Measurements from ENCODE around the gene FOXC1.

The FOXC1 gene

DNA sequence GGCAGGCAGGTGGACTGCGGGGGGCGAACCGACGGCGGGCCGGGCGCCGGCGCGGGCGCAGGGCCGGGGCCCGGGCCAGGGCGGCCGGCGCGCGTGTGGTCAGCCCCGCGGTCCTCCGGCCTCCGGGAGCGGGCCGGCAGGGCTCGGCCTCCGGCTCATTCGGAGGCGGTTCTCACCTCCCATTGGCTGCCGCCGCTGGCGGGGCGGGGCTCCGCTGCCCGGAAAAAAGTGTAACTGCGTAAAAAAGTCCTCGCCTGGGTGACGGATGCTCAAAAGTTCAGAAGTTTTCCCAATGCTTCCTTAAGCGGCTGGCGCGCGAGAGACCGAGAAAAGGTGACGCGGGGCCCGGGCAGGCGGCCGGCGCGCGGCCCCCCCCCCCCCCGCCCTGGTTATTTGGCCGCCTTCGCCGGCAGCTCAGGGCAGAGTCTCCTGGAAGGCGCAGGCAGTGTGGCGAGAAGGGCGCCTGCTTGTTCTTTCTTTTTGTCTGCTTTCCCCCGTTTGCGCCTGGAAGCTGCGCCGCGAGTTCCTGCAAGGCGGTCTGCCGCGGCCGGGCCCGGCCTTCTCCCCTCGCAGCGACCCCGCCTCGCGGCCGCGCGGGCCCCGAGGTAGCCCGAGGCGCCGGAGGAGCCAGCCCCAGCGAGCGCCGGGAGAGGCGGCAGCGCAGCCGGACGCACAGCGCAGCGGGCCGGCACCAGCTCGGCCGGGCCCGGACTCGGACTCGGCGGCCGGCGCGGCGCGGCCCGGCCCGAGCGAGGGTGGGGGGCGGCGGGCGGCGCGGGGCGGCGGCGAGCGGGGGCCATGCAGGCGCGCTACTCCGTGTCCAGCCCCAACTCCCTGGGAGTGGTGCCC lies at the start of gene FOXC1:
FOXC1 (plus strand) TSS at position 268 of the 849 bp plus-strand sequence; CDS start at position 799, 531 bp downstream.
- peak; percentile 82 for DNase-seq

DNA sequence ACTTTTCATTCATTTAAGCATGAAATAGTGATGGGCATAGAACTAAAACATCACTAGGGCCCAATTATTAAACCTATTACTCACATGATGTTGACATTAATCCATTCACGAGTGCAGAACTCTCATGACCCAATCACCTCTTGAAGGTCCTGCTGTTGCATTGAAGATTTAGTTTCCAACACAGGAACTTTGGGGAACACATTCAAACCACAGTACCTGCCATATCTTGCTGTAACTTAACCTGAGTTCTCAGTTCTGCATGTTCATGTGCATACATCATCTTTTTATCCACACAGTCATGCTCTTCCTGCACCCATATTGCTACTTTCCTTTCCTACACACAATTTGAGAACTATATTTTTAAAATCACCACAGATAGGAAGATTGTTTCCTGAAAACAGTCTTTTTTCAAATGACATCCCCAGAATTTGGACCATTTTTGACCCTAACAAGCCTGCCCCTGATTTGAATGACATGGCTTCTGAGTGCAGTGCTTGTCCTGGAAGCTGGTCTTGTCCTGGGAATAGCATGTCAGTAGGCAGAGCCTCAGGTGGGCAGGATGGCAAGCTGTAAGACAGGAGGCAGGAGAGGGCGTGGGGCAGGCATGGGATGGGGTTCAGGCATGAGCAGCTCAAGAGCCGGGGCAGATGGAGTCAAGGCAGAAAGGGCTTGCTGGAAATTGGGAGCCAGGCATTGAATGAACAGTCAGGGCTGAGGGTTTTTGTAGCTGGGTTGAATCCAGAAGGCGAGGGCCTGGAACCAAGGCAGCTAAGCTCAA lies 49.2 kb upstream of the FOXC1 start:
- DNase-seq = no peak

DNA sequence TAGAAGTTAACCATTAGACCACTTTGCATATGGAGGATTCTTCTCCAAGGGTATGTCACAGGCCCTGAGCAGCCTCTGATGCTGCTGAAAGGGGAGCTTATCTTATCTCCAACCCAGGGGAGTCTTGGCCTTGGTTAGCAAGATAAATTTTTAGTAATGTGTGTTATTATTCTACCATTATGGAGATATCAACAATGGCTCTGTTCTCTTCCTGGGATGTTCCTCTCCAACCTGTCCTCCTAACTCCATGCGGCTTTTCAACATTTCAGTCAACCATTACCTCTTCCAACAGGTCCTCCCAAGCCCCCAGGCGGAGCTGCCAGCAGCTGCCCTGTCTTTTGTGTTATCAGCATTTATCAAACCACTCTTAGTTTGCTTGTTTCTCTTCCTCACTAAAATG lies 48.4 kb upstream of the FOXC1 start:
- no peak for DNase-seq

DNA sequence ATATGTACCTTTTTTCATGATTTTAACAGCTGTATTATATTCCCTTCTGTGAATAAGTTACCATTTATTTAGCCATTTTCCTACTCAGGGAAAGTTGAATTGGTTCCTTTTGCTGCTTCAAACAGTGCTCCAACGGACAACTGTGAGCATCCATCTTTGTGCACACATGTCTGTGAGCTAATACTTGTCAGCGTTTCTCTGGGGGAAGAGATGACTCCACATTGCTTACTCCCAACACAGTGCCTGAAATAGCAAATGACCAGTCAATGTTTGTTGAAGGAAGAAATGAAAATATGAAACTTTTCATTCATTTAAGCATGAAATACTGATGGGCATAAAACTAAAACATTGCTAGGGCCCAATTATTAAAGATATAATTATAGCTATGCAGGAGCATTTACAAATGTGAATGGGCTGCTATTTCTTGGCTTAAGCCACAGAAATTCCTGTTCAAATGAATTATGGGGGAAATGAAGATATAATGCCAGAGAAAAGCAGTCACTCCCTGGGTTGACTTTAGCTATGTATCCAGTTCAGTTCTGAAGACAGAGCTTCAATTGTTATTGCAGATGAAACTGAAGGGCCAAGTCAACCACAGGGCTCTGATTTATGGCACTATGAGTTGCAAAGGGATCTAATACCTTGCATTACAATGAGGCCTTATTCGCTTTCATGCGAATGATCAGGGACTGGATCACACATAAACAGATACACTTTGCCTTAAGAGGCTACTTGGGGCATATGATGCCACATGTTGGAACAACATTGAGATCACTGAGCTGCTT lies 47.4 kb upstream of the FOXC1 start:
- no peak for DNase-seq

DNA sequence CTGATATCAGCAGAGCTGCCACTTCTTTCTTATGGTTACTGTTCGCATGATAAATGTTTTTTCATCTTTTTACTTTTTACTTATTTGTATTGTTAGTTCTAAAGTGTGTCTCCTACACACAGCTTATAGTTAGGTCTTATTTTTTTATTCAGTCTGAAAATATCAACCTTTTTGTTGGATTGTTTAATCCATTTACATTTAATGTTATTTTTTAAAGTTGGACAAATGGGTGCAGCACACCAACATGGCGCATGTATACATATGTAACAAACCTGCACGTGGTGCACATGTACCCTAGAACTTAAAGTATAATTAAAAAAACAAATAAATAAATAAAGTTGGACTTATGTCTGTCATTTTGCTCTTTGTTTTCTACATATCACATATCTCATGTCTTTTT lies 40.3 kb upstream of the FOXC1 start:
- no peak for DNase-seq

- DNase-seq = no peak
These were observed 38.9 kb upstream of the FOXC1 start for GRCh38 chr6:1570848-1571247.

DNA sequence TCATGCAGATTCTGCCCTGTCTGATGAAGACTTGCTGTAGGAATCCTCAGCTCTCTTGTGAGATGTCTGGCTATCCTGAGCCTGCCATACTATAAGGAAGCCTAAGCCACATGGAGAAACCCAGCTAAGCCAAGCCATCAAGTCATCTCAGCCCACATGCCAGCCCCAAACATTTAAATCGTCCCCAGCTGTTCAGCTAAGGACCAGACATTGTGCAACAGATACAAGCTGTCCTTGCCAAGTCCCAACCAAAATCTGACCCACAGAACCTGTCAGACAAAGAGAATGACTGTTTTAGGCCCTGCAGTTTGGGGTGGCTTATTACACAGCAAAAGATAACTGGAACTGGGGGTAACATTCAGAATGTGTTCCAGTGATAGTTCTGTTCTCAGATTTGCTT lies 36.8 kb upstream of the FOXC1 start:
- no peak for DNase-seq

DNA sequence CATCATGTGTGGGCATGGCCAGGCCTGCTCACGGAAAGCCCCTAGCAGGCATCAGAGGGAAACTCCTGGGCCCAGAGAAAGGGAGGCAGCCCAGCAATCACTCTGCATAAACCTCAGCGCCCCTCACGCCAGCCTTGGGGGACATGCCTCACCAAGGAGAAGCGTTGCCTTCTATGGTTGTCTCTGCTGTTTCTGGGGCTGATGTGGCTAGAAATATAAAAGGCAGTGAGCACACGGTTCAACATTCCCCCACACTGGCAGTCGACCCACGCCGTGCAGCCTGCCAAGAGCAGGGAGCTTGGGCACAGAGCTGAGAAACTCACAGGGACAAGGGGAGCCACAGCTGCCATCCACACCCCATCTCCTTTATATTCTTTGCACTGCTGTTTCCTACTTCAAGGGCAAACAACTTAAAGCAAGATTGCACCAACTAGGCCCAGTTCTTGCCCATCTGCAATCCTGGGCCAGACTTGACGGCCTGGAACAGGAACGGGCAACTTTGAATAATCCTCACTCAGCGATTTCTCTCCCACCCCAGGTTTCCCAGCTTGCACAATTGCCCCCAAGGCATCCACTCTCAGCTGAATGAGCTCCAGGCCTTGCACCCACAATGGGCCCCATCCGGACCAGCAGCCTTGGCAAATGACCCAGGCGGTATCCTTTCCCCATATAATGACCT lies 35.5 kb upstream of the FOXC1 start:
- no peak for DNase-seq

DNA sequence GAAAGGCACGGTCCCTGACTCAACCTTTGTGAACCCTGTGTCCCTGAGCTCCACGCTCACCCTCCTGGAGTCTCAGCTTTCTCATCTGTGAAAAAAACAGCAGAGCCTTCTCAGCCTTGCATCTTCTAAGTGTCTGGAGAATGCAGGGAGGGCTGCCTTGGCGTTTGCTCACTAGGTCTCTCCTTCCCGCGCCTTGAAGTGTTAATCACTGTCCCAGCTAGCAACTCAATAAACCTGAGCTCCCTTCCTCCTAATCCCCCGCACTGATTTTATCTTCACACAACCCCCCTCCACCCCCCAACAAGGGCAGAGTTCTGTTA lies 34.9 kb upstream of the FOXC1 start:
- DNase-seq = no peak

DNA sequence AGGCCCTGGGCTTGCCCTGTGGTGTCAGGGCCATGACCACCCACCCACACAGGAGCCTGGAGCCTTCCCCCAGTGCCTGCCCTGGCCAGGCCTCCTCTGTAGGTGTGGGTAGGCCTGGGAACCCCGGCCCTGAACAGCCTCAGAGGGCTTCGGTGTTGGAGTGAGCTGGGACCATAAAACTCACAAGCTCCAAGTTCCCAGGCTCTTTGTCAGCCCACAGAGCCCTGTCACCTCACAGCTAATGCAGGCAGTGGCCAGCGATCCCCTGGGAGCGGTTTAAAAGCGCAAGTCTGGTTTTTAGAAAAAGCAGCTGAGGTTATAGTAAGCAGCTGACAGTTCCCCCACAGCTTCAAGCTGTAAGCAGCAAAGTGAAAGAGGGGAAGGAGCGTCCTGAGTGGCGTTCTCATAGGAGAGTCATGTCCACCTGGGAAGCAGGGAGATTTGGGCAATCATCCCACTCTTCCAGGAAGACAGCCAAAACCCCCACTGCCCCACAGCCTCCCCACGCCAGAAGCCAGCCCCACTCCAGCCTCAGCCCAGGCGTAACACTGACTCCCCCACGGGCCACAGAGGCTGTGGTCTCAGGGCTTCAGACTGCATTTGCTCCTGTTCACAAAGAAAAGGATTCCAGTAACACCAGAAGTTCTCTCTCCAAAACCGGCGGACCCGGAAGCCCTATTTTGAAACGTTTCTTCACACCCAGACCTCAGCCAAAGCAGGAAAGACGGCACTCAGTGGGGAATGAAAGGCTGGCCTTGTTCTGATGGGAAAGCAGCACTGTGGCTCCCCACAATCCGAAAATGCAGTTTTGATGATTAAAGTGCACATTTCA lies 34.3 kb upstream of the FOXC1 start:
- DNase-seq = no peak

DNA sequence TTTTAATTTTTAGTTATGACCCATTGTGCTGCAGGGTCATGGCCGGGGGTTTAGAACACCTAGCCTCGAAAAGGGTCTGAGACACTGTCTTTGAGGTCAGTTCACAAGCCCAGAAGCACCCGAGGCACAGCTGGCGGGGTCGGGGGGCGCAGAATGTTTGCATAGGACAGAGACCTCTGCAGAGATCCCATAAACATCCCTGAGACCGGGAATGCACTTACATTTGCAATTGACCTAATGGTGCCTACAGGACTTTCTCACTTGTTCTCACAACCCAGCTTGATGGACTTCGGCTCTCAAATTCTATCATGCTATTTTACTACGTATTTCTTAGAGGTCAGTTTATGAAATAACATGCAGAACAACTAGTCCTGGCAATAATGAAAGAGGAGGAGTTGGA lies 33.5 kb upstream of the FOXC1 start:
- DNase-seq = no peak

- DNase-seq = no peak
These were observed 33.0 kb upstream of the FOXC1 start for GRCh38 chr6:1576711-1577110.

- DNase-seq = no peak
These were observed 32.5 kb upstream of the FOXC1 start for GRCh38 chr6:1577146-1577680.

GRCh38 chr6:1577896-1578745 lies 31.6 kb upstream of the FOXC1 start:
- DNase-seq = no peak

DNA sequence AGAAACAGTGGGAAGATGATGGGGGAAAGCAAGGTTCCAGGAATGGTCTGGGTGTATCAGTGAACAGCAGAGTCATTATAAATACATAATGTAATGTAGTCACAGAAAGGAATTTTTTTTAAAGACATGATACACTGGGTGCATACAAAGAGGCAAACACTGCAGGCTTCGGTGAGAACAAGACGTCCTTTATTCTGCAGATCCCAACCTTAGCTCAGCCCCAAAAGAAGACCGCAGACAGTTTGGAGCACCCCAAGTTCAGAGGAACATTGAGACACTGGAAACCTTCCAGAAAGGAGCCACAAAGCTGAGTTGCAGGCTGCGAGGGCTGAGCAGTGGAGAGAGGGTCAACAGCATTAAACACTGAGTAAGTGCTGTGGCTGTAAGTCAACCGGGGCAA lies 30.6 kb upstream of the FOXC1 start:
- DNase-seq = no peak

- DNase-seq = no peak
These were observed 29.6 kb upstream of the FOXC1 start for GRCh38 chr6:1580109-1580508.

GRCh38 chr6:1580585-1580984 lies 29.1 kb upstream of the FOXC1 start:
- no peak for DNase-seq

DNA sequence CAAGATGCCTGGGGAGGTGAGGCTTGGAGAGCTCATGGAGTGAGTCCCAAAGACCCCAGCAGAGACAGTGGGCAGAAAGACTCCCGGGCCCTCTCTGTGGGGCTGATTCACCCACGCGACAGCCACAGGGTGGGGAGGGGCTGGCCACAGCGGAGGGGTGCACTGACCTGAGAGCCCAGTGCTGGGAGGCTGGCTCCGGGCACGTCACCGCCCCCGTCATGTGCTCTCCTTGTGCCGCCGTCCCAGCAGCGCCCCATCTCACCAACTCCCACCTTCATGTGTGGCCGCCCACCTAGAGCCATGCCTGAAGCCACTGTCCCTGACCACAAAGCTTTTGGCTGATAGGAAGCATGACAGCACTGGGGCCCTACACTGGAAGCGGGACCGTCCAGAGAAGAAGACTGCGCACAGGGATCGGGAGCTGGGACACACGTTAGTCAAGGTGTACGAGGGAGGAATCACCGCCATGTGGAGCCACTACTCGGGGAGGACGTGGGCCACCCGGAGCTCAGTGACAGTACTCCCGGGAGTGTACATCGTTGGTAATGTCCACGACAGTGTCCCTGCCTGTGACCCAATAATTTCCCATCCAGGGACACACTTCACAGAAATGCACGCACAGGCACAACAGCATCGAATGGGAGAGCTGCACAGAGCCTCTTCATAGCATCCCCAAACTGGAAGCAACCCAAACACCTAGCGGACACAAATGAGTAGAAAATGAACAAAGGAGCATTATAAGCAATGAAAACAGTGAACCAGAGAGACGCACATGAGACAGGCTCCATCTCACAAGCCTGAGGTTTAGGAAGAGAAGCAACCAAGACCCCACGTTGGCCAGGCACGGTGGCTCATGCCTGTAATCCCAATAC lies 28.4 kb upstream of the FOXC1 start:
- DNase-seq = no peak

- no peak for DNase-seq
These were observed 25.6 kb upstream of the FOXC1 start for GRCh38 chr6:1584146-1584545.
